A673 (cell line): ENCODE measurements around the gene NTRK1.
A peak's percentile ranks its signal among the peaks of the same experiment; 100 is the strongest.

ENCODE experiments used
- CTCF ChIP-seq: fragments of 300-800, 200-600 bp; sonication (generic); conservative IDR thresholded peaks from 2 replicates; pipeline ENCODE4 v1.5.1; 2017; ENCODE audit warnings: low read depth, mild to moderate bottlenecking, antibody characterized with exemption, low read length, moderate library complexity, mixed read lengths
- EZH2 ChIP-seq: fragments of 200-600 bp; sonication (generic); IDR thresholded peaks from 2 replicates; pipeline ENCODE4 v1.6.1; 2017; ENCODE audit warnings: borderline replicate concordance, low read depth, mild to moderate bottlenecking, mixed read lengths, antibody characterized with exemption, low read length; ENCODE audit not compliant: poor library complexity, severe bottlenecking

GRCh38 chr1:156921053-156921529, 60.4 kb downstream of the NTRK1 start:
- TF ChIP-seq CTCF (no peak), EZH2 (peak; percentile 20)
